Measurements from ENCODE around the gene TTC24.
A peak's percentile ranks its signal among the peaks of the same experiment; 100 is the strongest.

The TTC24 gene

GRCh38 chr1:156612666-156613065 lies 33.1 kb downstream of the TTC24 start:
- Mint-ChIP-seq H3K27ac (no peak overlapping the region), H3K4me3 (no peak overlapping the region), H3K36me3 (no peaks in the 10 kb centered on the region), H3K4me1 (peaks cover 12% of the 10 kb centered on the region), H3K27me3 (peaks cover 76% of the 10 kb centered on the region), H3K9me3 (no peaks in the 10 kb centered on the region)
- CTCF ChIA-PET, result interaction anchor here (0.7 to 3.5 kb wide), 8 partner anchors 10 to 228 kb away, joined by 3 to 24 read pairs (median 6); partner anchors contain the start of gene NAXE
- no peak for DNase-seq

GRCh38 chr1:156615946-156616345 lies 36.4 kb downstream of the TTC24 start:
- Mint-ChIP-seq H3K27me3 (peaks cover 86% of the 10 kb centered on the region), H3K4me1 (no peaks in the 10 kb centered on the region), H3K4me3 (no peak overlapping the region), H3K27ac (no peak overlapping the region), H3K9me3 (no peaks in the 10 kb centered on the region), H3K36me3 (no peaks in the 10 kb centered on the region)
- no peak for DNase-seq
- CTCF ChIA-PET, result interaction anchor here (0.9 kb wide), 1 partner anchor 8 kb away, joined by 4 read pairs; no protein-coding TSS in a partner anchor

DNA sequence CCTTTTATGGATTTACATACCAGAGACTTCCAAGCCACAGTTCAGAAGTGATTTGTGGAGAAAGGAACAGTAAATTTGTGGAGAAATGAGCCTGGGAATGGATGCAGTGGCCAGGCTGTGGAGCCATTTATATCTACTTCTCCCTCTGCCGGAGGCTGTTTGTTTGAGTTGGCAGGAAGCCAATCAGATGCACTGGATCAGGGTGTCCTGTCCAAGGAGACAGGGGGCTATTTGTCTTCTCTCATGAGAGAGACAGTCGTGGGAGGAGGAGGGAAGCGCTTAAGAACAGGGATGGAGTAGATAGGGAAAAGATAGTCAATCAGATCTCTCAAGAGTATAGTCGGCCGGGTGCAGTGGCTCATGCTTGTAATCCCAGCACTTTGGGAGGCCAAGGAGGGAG lies 36.9 kb downstream of the TTC24 start:
- Mint-ChIP-seq H3K27ac (no peak overlapping the region), H3K4me1 (no peaks in the 10 kb centered on the region), H3K36me3 (no peaks in the 10 kb centered on the region)

DNA sequence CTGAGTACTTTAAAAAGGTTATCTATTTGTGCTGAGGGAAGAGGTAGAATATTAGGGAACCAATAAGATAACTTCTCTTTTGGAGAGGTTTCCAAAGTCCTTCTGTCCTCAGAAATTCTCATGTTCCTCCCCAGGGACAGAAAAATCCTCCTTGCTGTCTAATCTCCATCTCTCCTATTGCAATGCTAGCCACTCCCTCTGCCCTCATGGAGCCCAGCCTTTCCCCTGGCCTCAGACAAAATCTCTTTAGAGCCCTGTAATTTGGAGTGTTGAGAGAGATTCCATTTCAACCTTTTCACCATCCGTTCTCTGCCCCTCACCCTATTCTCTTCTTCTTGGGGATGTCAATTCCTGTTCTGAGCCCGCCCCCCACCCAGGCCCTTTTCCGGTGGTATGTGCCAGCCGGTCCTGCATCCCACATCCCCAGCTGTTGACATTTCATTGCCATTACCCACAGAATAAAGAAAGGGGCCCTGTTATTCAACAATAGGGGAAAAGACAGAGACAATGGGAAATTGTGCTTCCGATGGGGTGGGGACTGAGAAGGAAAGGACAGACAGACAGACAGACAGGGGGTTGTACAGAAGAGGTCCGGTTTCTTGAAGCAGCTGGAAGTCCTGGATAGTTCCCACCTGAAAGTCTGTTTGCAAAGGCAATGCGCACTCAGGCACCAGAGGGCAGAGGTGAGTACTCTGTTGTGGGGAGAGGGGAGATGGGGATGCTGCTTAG lies 39.5 kb downstream of the TTC24 start, which contains the start of gene HAPLN2:
Gene HAPLN2 (plus strand): TSS at position 563 of the 729 bp plus-strand sequence. CDS start 4,076 bp downstream, outside the sequence.
- Mint-ChIP-seq H3K4me3 (no peak within 1 kb of the TSS), H3K27ac (no peak within 1 kb of the TSS), H3K4me1 (no peaks in the 10 kb centered on the region), H3K36me3 (no peaks in the 10 kb centered on the region), H3K27me3 (peaks cover 90% of the 10 kb centered on the region), H3K9me3 (no peaks in the 10 kb centered on the region)
- peak; percentile 52 for DNase-seq
- CTCF ChIA-PET, result interaction anchor here (0.8 to 2.7 kb wide), 13 partner anchors 10 to 233 kb away, joined by 3 to 27 read pairs (median 7); no protein-coding TSS in a partner anchor

More for the DNA sequence above, 36.9 kb downstream of the TTC24 start:
- no peak for DNase-seq
- CTCF ChIA-PET, result interaction anchor here (1.1 to 2.7 kb wide), 3 partner anchors 8 to 43 kb away, joined by 4 to 8 read pairs (median 5); no protein-coding TSS in a partner anchor
- H3K4me3 Mint-ChIP-seq, result no peak overlapping the region
- no peaks in the 10 kb centered on the region for H3K9me3 Mint-ChIP-seq
- H3K27me3 Mint-ChIP-seq, result peaks cover 86% of the 10 kb centered on the region

DNA sequence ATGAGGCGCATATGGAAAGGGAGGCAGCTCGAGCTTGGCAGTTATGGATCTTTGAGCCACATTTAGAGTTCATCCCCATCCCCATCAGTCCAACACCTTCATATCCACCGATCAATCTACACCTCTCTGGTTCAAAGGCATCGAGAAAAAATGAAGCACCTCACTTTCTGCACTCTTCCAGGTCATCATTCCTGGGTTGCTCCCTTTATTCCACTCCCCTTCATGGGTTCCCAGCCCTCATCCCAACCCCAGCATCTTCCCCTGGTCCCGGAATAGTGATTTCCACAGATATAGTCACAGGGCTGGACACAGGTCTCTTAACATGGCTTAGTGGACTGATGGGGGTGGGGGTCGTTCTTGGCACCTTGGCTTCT lies 40.0 kb downstream of the TTC24 start:
- no peak overlapping the region for H3K4me3 Mint-ChIP-seq
- no peak for DNase-seq
- no peaks in the 10 kb centered on the region for H3K9me3 Mint-ChIP-seq
- H3K27ac Mint-ChIP-seq, result no peak overlapping the region
- CTCF ChIA-PET, result interaction anchor here (0.8 to 2.5 kb wide), 13 partner anchors 11 to 234 kb away, joined by 3 to 27 read pairs (median 7); no protein-coding TSS in a partner anchor
- peaks cover 3% of the 10 kb centered on the region for H3K4me1 Mint-ChIP-seq
- H3K27me3 Mint-ChIP-seq, result peaks cover 90% of the 10 kb centered on the region
- H3K36me3 Mint-ChIP-seq, result no peaks in the 10 kb centered on the region

DNA sequence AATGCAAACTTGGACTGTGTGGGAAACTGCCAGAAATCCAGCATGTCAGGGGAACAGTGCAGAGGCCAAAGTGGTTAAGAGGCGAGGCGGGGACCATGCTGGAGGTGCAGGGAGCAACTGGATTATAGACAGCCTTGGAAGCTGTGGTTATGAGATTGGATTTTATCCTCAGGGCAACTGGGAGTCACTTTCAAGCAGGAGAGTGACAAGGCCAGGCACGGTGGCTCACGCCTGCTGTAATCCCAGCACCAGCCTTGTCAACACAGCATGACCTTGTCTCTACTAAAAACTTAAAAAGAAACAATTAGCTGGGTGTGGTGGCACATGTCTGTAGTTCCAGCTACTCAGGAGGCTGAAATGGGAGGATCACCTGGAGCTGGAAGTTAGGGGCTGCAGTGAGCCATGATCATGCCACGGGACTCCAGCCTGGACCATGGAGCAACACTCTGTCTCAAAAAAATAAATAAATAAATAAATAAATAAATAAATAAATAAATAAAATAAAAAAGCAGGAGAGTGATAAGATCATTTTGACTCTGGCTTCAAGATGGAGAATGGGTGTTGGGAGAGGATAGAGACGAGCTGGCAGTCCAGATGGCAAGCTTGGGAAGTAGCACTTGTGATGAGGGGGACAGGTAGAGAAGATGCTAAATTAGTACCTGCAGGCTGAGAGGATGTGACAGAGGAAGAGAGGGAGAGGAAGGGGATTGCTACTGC lies 43.2 kb downstream of the TTC24 start:
- Mint-ChIP-seq H3K4me1 (peaks cover 12% of the 10 kb centered on the region), H3K27me3 (peaks cover 87% of the 10 kb centered on the region), H3K27ac (no peak overlapping the region), H3K4me3 (no peak overlapping the region), H3K9me3 (no peaks in the 10 kb centered on the region), H3K36me3 (no peaks in the 10 kb centered on the region)
- DNase-seq, result no peak
- CTCF ChIA-PET, result interaction anchor here (0.7 to 11.6 kb wide), 10 partner anchors 10 to 237 kb away, joined by 3 to 264 read pairs (median 8); partner anchors contain the start of genes CRABP2 and NES

DNA sequence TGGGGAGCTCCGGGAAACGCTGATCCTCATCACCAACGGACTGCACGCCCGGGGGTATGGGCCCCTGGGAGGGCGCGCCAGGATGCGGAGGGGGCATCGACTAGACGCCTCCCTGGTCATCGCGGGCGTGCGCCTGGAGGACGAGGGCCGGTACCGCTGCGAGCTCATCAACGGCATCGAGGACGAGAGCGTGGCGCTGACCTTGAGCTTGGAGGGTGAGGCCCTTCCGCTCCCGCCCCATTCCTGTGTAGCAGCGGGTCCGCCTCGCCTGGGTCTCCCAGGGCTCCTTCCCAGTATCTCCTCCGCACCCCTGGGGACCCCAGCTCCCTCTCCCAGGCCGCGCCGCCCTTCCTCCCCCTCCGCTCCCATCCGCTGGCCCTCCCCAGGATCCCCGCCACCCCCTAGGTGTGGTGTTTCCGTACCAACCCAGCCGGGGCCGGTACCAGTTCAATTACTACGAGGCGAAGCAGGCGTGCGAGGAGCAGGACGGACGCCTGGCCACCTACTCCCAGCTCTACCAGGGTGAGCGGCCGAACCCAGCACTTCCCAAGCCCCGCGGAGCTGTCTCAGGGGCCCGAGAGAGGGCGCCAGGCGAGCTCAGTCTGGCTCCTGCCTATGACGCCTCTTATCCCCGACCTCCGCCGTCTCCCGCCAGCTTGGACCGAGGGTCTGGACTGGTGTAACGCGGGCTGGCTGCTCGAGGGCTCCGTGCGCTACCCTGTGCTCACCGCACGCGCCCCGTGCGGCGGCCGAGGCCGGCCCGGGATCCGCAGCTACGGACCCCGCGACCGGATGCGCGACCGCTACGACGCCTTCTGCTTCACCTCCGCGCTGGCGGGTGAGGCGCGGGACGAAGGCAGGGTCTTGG lies 44.7 kb downstream of the TTC24 start:
- peak; percentile 48 for DNase-seq
- CTCF ChIA-PET, result interaction anchor here (0.8 to 11.6 kb wide), 31 partner anchors 9 to 239 kb away, joined by 3 to 264 read pairs (median 4); partner anchors contain the start of genes BCAN, CRABP2 and NES
- no peak overlapping the region for H3K27ac Mint-ChIP-seq
- peaks cover 12% of the 10 kb centered on the region for H3K4me1 Mint-ChIP-seq
- peaks cover 83% of the 10 kb centered on the region for H3K27me3 Mint-ChIP-seq
- H3K9me3 Mint-ChIP-seq, result no peaks in the 10 kb centered on the region
- H3K4me3 Mint-ChIP-seq, result peak overlapping the region; percentile 15
- no peaks in the 10 kb centered on the region for H3K36me3 Mint-ChIP-seq

GRCh38 chr1:156624814-156625435 lies 45.4 kb downstream of the TTC24 start:
- H3K4me3 Mint-ChIP-seq, result peak overlapping the region; percentile 15

GRCh38 chr1:156625436-156626078 lies 46.0 kb downstream of the TTC24 start:
- H3K36me3 Mint-ChIP-seq, result no peaks in the 10 kb centered on the region

More at GRCh38 chr1:156624814-156625435, 45.4 kb downstream of the TTC24 start:
- no peak for DNase-seq
- Mint-ChIP-seq H3K27ac (no peak overlapping the region), H3K27me3 (peaks cover 83% of the 10 kb centered on the region), H3K36me3 (no peaks in the 10 kb centered on the region), H3K4me1 (peaks cover 12% of the 10 kb centered on the region), H3K9me3 (no peaks in the 10 kb centered on the region)
- CTCF ChIA-PET, result interaction anchor here (0.8 to 11.6 kb wide), 25 partner anchors 10 to 265 kb away, joined by 3 to 264 read pairs (median 5); partner anchors contain the start of genes BCAN, CRABP2 and NES

DNA sequence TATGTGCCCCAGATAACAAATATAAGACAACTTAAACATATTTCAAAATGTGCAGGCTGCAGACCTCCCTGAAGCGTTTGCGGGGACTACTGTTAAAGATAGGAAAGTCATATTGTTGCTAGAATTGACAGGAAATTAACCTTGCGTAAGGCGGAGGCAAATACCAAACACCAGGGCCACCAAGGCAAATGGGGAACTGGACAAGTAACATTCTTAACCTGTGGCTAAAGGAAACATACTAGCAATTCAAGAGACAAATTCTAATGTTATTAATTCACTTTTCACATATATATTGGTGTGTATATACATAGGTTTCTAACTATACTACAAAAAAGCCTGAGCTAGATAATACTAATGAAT lies 46.5 kb downstream of the TTC24 start:
- Mint-ChIP-seq H3K36me3 (no peaks in the 10 kb centered on the region), H3K27me3 (peaks cover 84% of the 10 kb centered on the region), H3K27ac (no peak overlapping the region), H3K4me3 (no peak overlapping the region), H3K4me1 (peaks cover 12% of the 10 kb centered on the region), H3K9me3 (no peaks in the 10 kb centered on the region)
- DNase-seq, result no peak
- CTCF ChIA-PET, result interaction anchor here (0.6 to 11.6 kb wide), 15 partner anchors 9 to 264 kb away, joined by 3 to 264 read pairs (median 8); partner anchors contain the start of genes BCAN and NES

More at GRCh38 chr1:156625436-156626078, 46.0 kb downstream of the TTC24 start:
- DNase-seq, result peak; percentile 74
- H3K4me1 Mint-ChIP-seq, result peaks cover 12% of the 10 kb centered on the region
- H3K27ac Mint-ChIP-seq, result peak overlapping the region; percentile 31
- H3K27me3 Mint-ChIP-seq, result peaks cover 84% of the 10 kb centered on the region
- H3K9me3 Mint-ChIP-seq, result no peaks in the 10 kb centered on the region
- H3K4me3 Mint-ChIP-seq, result peak overlapping the region; percentile 4
- CTCF ChIA-PET, result interaction anchor here (0.9 to 11.6 kb wide), 10 partner anchors 8 to 265 kb away, joined by 3 to 264 read pairs (median 12); partner anchors contain the start of genes BCAN and NES

- Mint-ChIP-seq H3K36me3 (no peaks in the 10 kb centered on the region), H3K27me3 (peaks cover 84% of the 10 kb centered on the region), H3K4me1 (peaks cover 12% of the 10 kb centered on the region), H3K9me3 (no peaks in the 10 kb centered on the region), H3K27ac (no peak overlapping the region), H3K4me3 (no peak overlapping the region)
- CTCF ChIA-PET, result interaction anchor here (0.6 to 11.6 kb wide), 28 partner anchors 10 to 490 kb away, joined by 3 to 264 read pairs (median 5); partner anchors contain the start of genes BCAN, CRABP2 and NES
- DNase-seq, result peak; percentile 65
These were observed 47.9 kb downstream of the TTC24 start for GRCh38 chr1:156627313-156627880.

DNA sequence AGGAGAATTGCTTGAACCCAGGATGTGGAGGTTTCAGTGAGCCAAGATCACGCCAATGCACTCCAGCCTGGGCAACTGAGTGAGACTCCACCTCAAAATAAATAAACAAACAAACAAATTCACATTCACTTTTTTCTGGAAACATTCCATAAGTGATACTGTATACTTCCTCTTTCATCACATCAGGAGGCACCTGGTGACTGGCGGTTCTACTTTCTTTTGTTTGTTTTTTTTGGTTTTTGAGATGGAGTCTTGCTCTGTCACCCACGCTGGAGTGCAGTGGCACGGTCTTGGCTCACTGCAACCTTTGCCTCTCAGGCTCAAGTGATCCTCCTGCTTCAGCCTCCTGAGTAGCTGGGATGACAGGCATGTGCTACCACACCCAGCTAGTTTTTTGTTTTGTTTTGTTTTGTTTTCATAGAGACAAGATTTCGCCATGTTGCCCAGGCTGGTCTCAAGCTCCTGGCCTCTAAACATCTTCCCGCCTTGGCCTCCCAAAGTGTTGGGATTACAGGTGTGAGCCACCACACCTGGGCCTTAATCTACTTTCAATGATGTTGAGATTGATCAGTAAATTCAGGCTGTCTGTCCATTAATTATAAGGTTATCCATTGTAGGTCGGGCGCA lies 50.4 kb downstream of the TTC24 start:
- Mint-ChIP-seq H3K4me3 (no peak overlapping the region), H3K27ac (no peak overlapping the region), H3K27me3 (peaks cover 82% of the 10 kb centered on the region), H3K9me3 (no peaks in the 10 kb centered on the region), H3K4me1 (peaks cover 8% of the 10 kb centered on the region), H3K36me3 (no peaks in the 10 kb centered on the region)
- CTCF ChIA-PET, result interaction anchor here (0.6 to 11.6 kb wide), 8 partner anchors 10 to 1398 kb away, joined by 3 to 264 read pairs (median 4); partner anchors contain the start of genes CRABP2 and HAPLN2
- DNase-seq, result no peak

Measured in activated naive CD4-positive, alpha-beta T cell treated with anti-CD3 and anti-CD28 coated beads, Interleukin-2, amount 10 ng/mL, durations not matched to agents 7 days and 5 days (primary cell).